ENCODE data around the gene CALML6.
"Not testable (repeated sequence)": the region's sequence is repeated elsewhere in the genome, so short reads cannot be mapped to it uniquely, and the experiment has no call there.

Gene CALML6, protein sequence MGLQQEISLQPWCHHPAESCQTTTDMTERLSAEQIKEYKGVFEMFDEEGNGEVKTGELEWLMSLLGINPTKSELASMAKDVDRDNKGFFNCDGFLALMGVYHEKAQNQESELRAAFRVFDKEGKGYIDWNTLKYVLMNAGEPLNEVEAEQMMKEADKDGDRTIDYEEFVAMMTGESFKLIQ

DNA sequence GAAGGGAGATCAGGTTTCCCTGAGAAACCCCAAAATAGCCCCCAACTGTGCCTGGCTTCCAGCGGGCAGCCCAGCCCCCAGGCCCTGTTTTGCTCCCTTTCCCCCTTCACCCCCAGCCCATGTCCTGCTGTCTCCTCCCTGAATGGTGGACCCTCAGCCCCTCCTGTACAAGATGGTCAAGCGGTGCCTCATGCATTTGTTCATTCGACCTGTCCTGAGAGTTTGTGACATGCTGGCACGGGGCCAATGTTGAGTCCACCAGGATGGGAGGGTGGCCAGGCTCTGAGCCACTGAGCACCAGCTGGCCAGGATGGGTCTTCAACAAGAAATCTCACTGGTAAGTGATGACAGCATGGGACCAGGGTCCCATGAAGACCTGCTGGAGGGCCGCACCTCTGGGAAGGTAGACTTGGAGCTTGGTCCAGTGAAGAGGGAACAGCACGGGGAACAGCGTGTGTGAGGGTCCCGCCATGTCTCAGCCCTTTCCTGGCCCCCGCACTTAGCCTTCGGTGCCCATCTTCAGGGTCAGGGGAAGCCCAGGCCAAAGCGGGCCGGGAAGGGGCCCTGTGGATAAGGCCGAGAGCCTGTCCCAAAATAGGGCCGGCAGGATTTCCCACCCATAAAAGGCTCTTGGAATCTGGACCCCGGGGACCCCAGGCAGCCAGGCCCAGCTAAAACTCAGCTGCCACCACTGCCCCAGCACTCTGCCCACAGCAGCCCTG is at the start of gene CALML6:
Gene CALML6, plus strand, starts transcription at position 290 of the 722 bp plus-strand sequence. Its CDS starts 21 bp downstream, at position 311.
- no peak for DNase-seq

DNA sequence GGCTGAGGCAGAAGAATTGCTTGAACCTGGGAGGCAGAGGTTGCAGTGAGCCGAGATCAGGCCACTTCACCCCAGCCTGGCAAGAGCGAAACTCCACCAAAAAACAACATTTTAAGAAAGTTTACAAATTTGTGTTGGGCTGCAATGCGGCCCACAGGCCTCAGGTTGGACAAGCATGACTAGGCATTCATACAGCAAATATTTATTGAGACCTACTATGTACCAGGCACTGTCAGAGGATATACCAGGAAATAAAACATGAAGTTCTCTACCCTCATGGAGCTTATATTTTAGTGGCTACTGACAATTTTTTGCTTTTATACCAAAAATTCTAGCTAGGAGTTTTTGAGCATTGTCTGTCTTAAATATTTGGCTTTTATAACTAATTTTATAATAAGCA is 47.9 kb upstream of the CALML6 start:
- DNase-seq, result no peak

DNA sequence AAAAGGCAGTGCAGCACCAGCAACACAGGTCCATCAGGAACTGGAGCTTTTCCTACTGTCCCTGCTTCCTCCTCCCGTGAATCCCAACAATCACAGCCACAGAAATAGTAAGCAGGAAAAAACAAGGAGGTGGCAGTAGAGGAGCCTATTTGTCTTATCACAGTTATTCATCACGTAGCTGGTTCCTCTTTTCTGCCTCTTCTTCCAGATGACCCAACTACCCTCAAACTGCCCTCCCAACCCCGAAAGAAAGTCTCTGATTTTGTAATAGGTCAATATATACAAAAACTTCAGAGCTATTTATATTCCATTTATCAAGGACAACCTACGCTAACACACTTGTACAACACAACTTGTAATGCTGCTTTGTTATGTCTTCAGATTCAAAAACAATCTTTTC is 45.6 kb upstream of the CALML6 start:
- DNase-seq, result peak; percentile 49

DNA sequence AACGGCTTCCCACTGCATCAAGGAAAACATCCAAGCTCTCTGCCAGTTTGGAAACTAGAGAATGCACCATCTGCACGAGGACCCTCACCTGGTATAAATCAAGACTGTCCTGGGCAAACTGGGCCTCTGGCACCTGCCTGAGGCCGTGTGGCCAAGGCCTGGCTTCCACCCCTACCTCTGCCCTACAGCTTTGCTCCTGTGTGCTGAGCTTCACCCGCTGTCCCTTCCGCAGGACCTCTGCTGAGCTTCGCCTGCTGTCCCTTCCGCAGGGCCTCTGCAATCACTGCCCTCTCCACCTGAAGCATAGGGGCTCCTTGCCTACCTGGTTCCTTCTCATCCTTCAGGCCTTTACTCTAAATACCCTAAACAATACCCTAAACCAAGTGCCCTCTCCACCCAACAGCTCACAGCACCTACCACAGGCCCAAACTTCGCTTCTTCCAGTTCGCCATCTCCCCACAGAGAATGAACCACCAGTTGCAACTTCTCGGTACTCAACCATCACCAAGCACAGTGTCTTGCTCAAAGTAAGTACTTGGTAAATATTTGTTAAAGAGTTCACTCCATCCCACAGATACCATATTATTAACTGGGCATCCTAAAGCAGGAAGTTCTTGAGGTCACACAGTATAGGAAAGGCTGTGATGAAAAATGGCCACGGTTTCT is 42.6 kb upstream of the CALML6 start:
- no peak for DNase-seq

DNA sequence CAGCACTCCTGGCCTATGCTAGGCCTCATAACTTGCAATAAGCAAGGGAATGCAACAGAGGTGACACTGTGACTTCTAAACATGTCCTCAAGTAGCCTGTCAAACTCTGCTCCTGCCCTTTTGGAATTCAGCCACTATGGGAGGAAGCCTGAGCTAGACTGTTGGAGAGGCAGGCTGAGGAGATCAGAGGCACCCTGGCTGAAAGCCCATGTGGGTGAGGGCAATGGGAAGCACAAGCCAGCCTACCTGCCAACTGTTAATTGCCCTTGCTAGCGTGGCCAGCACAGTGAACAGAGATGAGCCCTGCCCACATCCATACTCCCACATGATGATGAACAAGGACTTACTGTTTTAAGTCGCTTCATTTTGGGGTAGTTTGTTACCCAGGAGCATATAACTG is 41.9 kb upstream of the CALML6 start:
- DNase-seq, result no peak

DNA sequence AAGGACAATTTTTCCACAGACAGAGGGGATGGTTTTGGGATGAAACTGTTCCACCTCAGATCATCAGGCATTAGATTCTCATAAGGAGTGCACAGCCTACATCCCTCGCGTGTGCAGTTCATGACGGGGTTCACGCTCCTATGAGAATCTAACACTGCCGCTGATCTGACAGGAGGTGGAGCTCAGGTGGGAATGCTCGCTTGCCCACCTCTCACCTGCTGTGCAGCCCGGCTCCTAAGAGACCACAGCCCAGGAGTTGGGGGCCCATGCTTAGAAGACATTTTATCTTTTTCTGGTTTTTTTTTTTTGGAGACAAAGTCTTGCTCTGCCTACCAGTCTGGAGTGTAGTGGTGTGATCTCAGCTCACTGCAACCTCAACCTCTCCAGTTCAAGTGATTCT is 40.2 kb upstream of the CALML6 start:
- DNase-seq, result no peak

DNA sequence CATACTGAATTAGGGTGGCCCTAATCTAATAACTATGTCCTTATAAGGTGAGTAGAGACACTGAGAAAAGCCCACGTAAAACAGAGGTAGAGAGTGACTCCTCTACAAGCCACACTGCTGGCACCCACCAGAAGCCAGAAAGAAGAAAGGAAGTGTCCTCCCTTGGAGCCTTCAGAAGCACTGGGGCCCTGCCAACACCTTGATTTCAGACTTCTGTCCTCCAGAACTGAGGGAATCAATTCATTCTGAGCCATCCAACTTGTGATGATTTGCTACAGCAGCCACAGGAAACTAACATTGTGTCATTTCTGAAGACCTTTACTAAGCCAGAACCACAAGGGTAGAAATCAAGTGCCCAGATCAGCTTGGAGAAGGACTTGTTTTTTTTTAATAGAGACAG is 39.1 kb upstream of the CALML6 start:
- DNase-seq, result no peak

DNA sequence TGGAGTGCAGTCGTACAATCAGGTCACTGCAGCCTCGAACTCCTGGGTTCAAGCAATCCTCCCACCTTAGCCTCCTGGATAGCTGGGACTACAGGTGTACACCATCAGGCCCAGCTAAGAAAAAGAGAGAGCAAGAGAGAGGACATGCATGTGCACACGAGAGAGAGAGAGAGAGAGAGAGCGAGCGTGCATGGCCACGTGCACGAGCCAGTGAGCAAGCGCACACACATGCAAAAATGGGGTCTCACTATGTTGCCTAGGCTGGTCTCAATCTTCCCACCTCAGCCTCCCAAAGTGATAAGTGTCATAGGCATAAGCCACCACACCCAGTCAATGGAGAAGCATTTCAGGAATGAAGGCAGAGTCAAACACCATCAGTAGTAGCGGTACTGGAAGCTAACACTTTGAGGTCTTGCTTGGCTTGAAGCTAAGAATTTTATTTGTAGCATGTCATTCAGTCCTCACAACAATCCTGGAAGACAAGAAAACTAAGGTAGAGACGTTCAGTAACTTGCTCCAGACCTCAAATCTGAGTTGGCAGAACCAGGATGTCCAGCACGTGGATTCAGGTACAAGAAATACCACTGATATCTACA is 38.6 kb upstream of the CALML6 start:
- no peak for DNase-seq

DNA sequence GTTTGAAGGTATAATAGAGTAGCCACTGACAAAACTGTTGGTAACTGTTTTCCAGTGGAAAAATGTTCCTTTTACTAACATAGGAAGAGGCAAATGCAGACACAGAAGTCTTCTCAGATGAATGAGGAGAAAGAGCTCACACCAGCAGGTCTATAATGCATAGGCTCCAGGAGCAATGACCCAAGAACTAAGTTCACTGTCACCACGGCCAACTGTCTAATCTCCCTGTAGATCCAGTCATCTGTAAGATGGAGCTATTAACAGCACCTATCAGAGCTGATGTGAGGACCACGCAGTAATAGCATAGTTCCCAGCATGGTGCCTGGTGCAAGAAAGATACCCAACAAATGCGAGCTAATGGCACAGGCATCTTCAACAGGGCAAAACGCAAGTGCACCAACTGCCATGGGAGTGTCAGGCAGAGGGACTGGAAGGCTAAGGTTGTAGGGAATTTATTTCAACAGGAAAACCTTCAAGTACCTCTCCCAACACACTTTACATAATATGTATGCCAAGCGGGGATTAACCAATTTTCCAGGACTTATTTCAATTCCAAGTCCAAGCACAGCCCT is 37.1 kb upstream of the CALML6 start:
- no peak for DNase-seq

DNA sequence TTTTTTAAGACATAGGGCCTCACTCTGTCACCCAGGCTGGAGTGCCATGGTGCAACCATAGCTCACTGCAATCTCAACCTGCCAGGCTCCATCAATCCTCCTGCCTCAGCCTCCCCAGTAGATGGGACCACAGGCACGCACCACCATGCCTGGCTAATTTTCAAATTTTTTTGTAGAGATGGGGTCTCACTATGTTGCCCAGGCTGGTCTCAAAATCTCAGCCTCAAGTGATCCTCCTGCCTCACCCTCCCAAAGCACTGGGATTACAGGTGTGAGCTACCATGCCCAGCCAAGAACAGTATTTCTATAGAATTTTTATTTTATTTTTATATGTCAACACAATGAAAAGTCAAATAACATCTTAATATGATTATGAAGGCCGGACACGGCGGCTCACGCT is 35.1 kb upstream of the CALML6 start:
- no peak for DNase-seq

DNA sequence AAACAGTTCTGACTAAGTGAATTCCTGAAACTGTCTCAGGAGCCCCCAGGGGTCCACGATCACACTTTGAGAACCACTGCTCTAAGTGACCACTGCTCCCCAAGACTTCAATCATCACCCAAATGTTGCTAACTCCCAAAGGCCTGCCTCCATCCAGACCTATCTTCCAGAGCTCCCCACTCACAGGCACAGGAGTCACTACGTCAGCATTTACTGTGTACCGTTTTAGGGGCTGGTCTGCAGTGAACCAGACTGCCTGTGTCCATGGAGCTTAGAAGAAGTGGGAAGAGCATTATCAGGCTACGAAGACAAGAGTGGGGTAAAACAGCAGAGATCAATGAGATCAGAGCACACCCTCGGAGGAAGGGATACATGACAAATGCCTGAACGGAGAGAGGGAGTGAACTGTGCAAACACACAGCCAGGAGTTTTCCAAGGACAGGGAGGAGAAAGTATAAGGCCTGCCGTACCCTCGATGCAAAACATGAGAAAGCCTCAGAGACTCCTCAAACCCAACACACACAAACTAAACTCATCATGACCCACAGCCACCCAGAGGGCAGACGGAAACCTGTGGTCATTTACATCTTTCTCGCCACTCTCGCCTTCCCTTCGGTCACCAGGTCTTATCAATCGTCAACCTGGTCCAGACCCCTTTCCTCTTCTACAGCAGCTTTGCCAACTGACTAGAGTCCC is 34.3 kb upstream of the CALML6 start:
- no peak for DNase-seq

DNA sequence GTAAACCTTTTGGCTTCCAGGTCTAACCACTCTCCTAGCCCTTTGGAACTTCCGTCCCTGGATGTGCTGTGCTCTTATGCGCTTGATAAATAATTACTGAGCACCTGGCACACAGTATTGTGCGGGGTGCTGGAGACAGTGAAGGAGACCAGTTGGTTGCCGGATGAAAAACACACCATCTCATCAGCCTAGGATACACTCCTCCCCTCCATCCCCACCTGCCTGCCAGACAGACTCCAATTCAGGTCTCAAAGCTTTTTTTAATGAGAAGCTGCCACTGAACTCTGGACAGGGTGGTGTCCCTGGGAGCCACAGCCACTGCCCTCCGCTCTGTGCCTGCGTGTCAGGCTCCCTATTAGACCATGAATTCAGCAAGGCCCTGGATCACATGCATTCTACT is 33.3 kb upstream of the CALML6 start:
- DNase-seq, result no peak

DNA sequence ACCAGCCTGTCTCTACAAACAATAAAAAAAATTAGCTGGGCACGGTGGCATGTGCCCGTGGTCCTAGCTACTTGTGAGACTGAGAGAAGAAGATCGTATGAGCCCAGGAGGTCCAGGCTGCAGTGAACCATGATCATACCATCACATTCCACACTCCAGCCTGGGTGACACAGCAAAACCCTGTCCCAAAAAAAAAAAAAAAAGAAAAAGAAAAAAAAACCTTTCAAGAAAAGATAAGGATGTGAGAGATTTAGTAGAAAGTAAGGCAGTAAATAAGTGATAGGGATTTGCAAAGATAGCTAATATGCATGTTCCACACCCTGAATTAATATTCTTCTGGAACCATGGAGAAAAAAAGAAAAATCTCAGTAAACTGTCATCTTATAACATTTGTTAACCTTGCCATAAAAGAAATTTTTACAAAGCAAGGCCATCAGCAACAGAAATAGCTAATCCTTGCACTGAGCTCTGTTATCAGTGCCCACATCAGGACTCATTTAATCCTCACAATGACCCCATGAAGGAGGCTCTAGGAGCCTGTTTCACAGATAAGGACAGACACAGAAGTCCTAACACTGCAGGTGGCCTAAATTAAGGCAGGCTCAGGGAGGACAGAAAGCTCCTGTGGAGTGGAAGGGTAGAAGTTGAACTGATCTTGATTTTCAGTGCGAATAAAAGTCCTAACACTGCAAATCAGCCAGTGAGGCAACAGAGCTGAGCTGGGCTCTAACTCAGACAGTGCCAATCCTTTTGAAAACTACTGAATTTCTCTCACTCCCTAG is 31.8 kb upstream of the CALML6 start:
- no peak for DNase-seq

DNA sequence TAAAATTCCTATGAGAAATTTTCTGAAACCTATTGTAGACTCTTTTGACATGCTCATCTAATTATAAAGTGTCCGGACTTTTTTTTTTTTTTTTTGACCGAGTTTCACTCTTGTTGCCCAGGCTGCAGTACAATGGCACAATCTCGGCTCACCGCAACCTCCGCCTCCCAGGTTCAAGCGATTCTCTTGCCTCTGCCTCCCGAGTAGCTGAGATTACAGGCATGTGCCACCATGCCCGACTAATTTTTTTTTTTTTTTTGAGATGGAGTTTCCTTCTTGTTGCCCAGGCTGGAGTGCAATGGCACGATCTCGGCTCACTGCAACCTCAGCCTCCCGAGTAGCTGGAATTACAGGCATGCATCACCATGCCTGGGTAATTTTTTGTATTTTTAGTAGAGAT is 31.2 kb upstream of the CALML6 start:
- DNase-seq, result not testable (repeated sequence)

DNA sequence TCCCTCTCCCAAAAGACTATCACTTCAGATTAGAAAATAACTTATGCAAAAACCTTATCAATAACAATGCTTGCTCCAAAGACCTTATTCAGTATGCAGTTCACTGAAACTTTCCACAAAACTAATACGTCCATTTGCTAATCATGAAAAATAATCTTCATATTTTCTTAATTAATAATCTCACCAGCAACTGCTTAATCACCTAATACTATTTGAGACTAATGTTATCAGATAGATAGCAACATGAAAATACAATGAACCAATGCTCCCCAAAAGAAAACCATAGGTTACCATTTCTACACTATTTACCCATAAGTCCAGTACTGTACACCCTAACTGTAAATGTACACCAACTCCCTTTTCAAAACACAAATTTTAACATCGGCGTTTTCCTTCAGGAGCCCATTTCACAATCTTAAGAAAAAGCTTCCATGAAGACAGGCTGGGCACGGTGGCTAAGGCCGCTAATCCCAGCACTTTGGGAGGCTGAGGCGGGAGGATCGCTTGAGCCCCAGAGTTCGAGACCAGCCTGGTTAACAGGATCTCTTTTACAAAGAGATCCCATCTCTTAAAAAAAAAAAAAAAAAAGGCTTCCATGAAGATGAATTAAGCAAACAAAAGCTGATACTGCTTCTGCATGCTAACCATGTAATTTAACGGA is 25.8 kb upstream of the CALML6 start:
- no peak for DNase-seq

DNA sequence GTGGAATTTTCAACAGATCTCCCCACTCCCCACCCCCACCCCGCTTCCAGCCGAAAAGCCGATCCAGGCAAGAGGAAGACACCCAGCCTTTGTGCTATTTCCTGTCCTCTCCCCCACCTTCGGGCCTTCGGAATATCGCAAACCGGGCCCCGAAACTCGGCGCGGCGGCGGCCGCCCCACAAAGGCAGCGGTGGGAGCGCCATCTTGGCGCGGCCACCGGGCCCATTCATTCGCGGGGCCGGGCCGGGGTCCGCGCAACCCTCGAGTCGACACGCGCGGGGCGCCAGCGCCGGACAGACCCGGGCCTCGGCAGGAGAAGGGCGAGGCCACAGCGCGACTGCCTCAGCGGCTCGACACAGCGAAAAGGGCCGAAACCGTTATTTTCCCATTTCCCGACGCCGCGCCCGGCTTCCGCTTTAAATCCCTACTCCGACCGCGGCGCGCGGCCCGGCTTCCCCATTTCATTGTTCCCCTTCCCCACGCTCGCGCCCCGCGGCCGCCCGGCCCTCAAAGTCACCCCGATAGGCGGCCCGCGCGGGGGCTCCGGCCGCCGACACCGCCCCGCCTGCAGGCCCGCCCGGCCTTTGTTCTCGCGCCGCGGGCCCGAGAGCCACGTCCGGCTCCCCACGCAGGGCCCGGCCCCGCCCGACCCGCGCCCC is 25.1 kb upstream of the CALML6 start:
- DNase-seq, result peak; percentile 22

DNA sequence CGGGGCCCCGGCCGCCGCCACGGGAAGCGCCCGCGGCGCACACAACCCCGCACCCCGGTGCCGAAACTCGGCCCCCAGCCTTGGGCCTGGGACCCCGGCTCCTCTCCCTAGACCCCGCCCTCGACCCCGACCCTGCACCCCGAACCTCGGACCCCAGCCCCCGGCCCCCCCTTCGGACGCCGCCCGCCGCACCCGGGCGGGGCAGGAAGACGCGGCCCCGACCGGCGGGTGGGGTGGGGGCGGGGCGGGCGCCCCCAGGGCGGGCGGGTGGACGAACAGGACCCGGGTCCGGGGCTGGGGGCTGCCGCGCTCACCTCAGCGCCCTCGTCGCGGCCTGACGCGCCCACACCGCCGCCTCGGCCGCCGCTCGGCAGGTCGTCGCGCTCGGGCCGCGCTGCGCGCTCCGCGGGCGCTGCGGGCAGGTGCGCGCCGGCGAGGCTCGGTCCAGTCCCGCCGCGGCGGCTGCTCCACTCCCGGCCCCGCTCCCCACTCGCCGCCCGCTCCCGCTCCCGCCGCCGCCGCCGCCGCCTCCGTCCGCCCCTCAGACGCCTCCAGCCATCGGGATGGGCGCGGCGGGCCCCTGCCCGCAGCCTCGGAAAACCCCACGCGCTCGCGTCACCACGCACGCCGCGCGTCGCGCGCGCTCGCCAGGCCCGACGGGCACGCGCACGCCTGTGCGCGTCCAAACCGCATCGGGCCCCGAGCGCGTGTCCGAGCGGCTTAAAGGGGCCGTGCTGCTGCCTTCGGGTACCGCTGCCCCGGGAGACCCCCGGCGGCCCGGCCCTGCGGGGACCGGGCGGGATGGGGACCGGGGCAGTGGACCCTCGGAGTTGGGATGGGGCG is 24.3 kb upstream of the CALML6 start, which contains the start of gene GNB1:
Gene GNB1, minus strand, starts transcription at position 582 of the 843 bp plus-strand sequence. CDS start 65,634 bp downstream, outside the sequence.
- DNase-seq, result peak; percentile 51

DNA sequence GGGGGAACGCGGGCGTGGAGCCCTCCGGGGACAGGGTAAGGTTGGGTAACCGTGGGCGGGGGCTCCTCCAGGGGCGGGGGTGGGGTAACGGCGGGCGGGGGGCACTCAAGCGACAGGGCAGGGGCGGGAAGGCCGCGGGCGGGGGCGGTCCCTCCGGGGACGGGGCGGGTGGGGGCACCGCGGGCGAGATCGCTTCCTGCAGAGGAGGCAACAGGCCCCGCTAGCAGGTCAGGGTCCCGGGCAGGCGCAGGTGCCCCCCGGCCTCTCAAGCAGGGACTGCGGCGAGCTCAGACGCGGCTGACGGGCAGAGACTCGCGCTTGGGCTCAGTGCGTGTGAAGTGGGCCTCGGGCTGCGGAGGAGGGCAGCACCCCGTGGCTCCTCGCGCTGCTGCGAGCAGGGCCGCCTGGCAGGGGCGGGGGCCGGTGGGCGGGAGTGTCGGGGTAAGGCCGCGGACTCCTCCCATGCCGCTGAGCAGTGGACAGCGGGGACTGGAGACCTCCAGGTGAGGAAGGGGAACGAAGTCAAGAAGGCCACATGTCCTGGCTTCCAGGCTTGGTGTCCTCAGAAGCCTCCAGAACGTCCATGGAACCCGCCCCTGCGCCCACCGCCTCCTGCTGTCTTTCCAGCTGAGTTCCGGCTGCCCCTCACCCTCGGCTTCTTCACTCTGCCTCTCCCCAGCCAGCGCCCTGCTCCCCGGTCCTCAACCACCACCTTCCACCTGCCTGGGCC is 23.5 kb upstream of the CALML6 start:
- peak; percentile 49 for DNase-seq

All from GF-D8 (cell line).